Adrenal gland (tissue), 12 donors: ENCODE data around the gene OR4D5. TPM values are rescaled to one million over a fixed set of nuclear protein-coding genes. Genes with fewer than 3 reads are reported as not detected.

ENCODE experiments used
- DNase-seq, 7 donors: peaks; one replicate each; pipeline ENCODE4 v3.0.0-alpha.2; 2019 to 2020
- H3K27ac ChIP-seq, 5 donors: fragments of 200-600 bp; sonication (generic) in 4 of 5; 1 replicate in 3 of 5; 2 replicates in 2 of 5; pipeline versions ENCODE4 v1.5.1 to v1.8.0; 2016 to 2020; ENCODE audit warnings: mild to moderate bottlenecking in 1 of 5
- H3K27me3 ChIP-seq: fragments of 200-600 bp; 2 replicates; pipeline ENCODE4 v1.8.0; 2021
- H3K36me3 ChIP-seq, 2 donors: fragments of 200-600 bp; replicated peaks in 1 of 2; 1 replicate in 1 of 2; 2 replicates in 1 of 2; pipeline versions ENCODE4 v1.5.1 to v1.8.0; 2018 to 2022
- H3K4me1 ChIP-seq, 2 donors: fragments of 200-600 bp; replicated peaks in 1 of 2; 1 replicate in 1 of 2; 2 replicates in 1 of 2; pipeline versions ENCODE4 v1.5.1 to v1.8.0; 2018 to 2021
- H3K4me3 ChIP-seq, 4 donors: fragments of 200-600 bp; sonication (generic) in 3 of 4; one replicate each; pipeline ENCODE4 v1.5.1; 2016 to 2018
- H3K9me3 ChIP-seq, 3 donors: fragments of 200-600 bp; sonication (generic) in 1 of 3; replicated peaks in 1 of 3; 1 replicate in 2 of 3; 2 replicates in 1 of 3; pipeline versions ENCODE4 v1.5.1 to v1.8.0; 2016 to 2021
- CTCF ChIP-seq, 6 experiments: fragments of 450-650 bp in 4 of 6; fragments of 200-600 bp in 2 of 6; sonication (generic) in 1 of 6; IDR thresholded peaks; 1 replicate in 5 of 6; 2 replicates in 1 of 6; pipeline versions ENCODE4 v1.5.1 to v1.8.0; 2016 to 2021; ENCODE audit warnings: antibody characterized with exemption in 6 of 6, mild to moderate bottlenecking in 2 of 6, moderate library complexity in 1 of 6
- POLR2A ChIP-seq, 2 donors: fragments of 450-650 bp; IDR thresholded peaks; one replicate each; pipeline ENCODE4 v1.6.1; 2017; ENCODE audit warnings: antibody characterized with exemption in 2 of 2, mild to moderate bottlenecking in 2 of 2, moderate library complexity in 1 of 2
- WGBS, 4 donors: extraction: QIAGEN DNeasy Blood & Tissue Kit in 2 of 4; methylation state at CpG; one replicate each; pipeline versions ENCODE4 v1.1.5 to v1.1.7; 2013 to 2017; 5-methylcytosine and 5-hydroxymethylcytosine counted together
- intact Hi-C, 2 donors: fragments of 100-400 bp; cut with DNase I; formaldehyde crosslinking; loops; one replicate each; pipeline versions ENCODE4 v1.14.1 to v1.15.0; 2022 to 2023
- polyA plus RNA-seq, 3 donors: library from polyadenylated mRNA; stranded (reverse); fragments of 200-250 nt in 2 of 3; fragments of 350-450 nt in 1 of 3; fragmentation: Illumina TruSeq in 1 of 3; extraction: RNeasy Lipid Tissue Mini Kit (QIAGEN cat#74804) in 1 of 3; gene quantifications; one replicate each; pipeline ENCODE4 v1.2.3, GENCODE V29; 2013 to 2014
- total RNA-seq, 9 donors: library from RNA; depleted of rRNA in 4 of 9; stranded (reverse); fragments of >200 nt in 4 of 9; fragments of 120-200 nt in 1 of 9; fragmentation: NEBNext Ultra II Directional in 1 of 9; extraction: Animal tissue kit (Norgen Biotek cat#: 25700) in 1 of 9; gene quantifications; one replicate each; pipeline versions ENCODE4 v1.1.0 to v1.2.4, GENCODE V29; 2013 to 2023
- donor health status: healthy with polysubstance abuse.
- donor health status: Bipolar disorder and iron deficiency.
- donor health status: DM: yes; HTN: yes; CAD: no.
- donor health status: DM: no; HTN: no; CAD: no.
- donor health status: DM: no; HTN: no; CAD: no.
- donor health status: DM: yes; HTN: yes; CAD: no.

The OR4D5 gene
- total and polyA plus RNA-seq, 12 donors: 0.22 TPM; not detected in 11

DNA sequence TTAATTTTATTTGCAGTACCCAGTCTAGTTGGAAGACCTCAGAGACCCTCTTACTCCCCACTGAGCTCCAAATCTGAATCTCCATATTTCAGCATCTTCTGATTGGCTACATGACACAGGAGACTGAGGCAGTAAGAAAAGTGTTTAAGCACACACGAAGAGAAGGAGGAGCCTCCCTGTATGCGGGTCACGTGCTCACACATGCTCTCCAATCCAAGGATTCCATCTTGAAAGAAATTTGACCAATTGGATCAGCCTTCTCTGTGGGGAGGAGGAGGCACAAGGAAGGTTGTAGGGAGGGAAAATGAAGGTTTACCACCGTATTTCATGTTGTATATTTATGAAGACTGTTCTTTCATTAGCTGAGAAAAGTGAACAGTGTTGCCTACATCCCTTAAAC lies 3.0 kb downstream of the OR4D5 start:
- Histone ChIP-seq H3K27ac (no peak overlapping the region), H3K27me3 (no peaks in the 10 kb centered on the region), H3K4me1 (no peaks in the 10 kb centered on the region), H3K9me3 (no peaks in the 10 kb centered on the region), H3K36me3 (no peaks in the 10 kb centered on the region), H3K4me3 (no peak overlapping the region)
- intact Hi-C loops: no loop called here
- DNase-seq: no peak
- TF ChIP-seq POLR2A (IDR thresholded peaks at IDR 0.05): no peak
- no peak for TF ChIP-seq CTCF (IDR thresholded peaks at IDR 0.05)
- 84 to 90% (median 90%) methylated on average over 4 of the region's 4 CpGs for WGBS, 4 donors

- TF ChIP-seq POLR2A (IDR thresholded peaks at IDR 0.05): no peak
- no peak for TF ChIP-seq CTCF (IDR thresholded peaks at IDR 0.05)
- Histone ChIP-seq H3K4me3 (no peak within 1 kb of the TSS), H3K27ac (no peak within 1 kb of the TSS), H3K4me1 (no peaks in the 10 kb centered on the region), H3K9me3 (no peaks in the 10 kb centered on the region), H3K36me3 (no peaks in the 10 kb centered on the region), H3K27me3 (no peaks in the 10 kb centered on the region)
- WGBS, 4 donors: 79 to 83% (median 81%) methylated on average over 3 of the region's 3 CpGs
- no peak for DNase-seq
- intact Hi-C loops: no loop called here
Measured at GRCh38 chr11:123943738-123944137, 4.3 kb downstream of the OR4D5 start, which contains the start of gene OR6T1. TSS of gene OR6T1 (minus strand) at chr11:123943838. CDS start at chr11:123943838, 0 bp downstream.

DNA sequence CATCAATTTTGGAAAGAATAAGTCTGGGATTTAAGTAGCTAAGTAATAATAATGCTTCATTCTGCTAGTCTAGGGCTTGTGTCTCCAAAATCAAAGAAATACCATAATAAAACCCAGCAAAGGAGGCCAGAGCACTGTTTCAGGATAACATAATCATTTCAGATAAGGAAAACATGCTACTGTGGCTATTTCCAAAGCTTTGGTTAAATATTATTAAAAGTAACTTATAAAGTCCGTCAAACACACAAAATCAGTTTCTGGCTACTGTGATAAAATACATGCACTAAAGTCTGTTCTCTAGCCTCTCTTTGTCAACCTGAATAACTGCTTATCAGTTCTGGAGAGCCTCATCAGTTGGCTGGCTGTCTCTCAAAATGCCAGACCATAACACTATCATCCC lies 5.7 kb downstream of the OR4D5 start:
- H3K27me3 ChIP-seq: no peaks in the 10 kb centered on the region
- H3K4me1 ChIP-seq: no peaks in the 10 kb centered on the region
- no peaks in the 10 kb centered on the region for H3K9me3 ChIP-seq
- H3K36me3 ChIP-seq: no peaks in the 10 kb centered on the region
- no peak overlapping the region for H3K4me3 ChIP-seq
- intact Hi-C loops: no loop called here
- 47 to 68% (median 59%) methylated on average over 1 of the region's 1 CpG for WGBS, 4 donors
- TF ChIP-seq POLR2A (IDR thresholded peaks at IDR 0.05): no peak
- no peak for TF ChIP-seq CTCF (IDR thresholded peaks at IDR 0.05)
- H3K27ac ChIP-seq: no peak overlapping the region
- no peak for DNase-seq

DNA sequence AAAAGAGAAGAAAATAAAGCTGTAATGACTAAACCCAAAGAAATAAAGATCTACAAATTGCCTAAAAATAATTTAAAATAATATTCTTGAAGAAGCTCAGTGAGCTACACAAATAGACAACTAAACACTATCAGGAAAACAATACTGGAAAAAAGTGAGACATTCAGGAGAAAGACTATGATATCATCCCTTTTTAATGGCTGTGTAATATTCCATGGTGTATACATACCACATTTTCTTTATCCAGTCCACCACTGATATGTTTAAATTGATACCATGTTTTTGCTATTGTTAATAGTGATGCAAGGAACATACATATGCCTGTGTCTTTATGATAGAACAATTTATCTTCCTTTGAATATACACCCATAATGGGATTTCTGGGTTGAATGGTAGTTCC lies 17.3 kb downstream of the OR4D5 start:
- intact Hi-C loops: no loop called here
- Histone ChIP-seq H3K4me1 (no peaks in the 10 kb centered on the region), H3K9me3 (no peaks in the 10 kb centered on the region), H3K4me3 (no peak overlapping the region), H3K27ac (no peak overlapping the region), H3K36me3 (no peaks in the 10 kb centered on the region), H3K27me3 (no peaks in the 10 kb centered on the region)
- no peak for DNase-seq
- TF ChIP-seq CTCF (IDR thresholded peaks at IDR 0.05) (no peak), POLR2A (IDR thresholded peaks at IDR 0.05) (no peak)
